GM12878 (cell line): ENCODE results near the gene CRAMP1. TPM values are rescaled to one million over a fixed set of nuclear protein-coding genes. Genes with fewer than 3 reads are reported as not detected.

Source experiments
- ATAC-seq: fragments of 200-7000 bp; cut with Tn5 transposase; 3 replicates; pipeline ENCODE4 v1.9.1; 2020; ENCODE audit warnings: mild to moderate bottlenecking, moderate library complexity
- BruUV-seq: library from RNA; stranded (reverse); fragments of 400-500 nt; replicated peaks from 2 replicates; lab custom pipeline; 2021; lab: Mats Ljungman, UMichigan
- CTCF ChIA-PET: fragments of 300-600 bp; sonication (Branson Sonifier 250); formaldehyde crosslinking; extraction: SDS; loops from one replicate; lab custom pipeline; 2021; ENCODE audit warnings: inconsistent platforms; lab: Yijun Ruan, JAX
- POLR2A ChIA-PET: fragments of 350-600 bp; formaldehyde crosslinking; extraction: SDS; loops from one replicate; lab custom pipeline; 2021; ENCODE audit warnings: inconsistent platforms; lab: Charles Lee
- RAD21 ChIA-PET: fragments of 300-600 bp; sonication (Branson Sonifier 250); formaldehyde crosslinking; loops from one replicate; lab custom pipeline; 2023; ENCODE audit warnings: antibody characterized with exemption; ENCODE audit not compliant: unreplicated experiment; lab: Charles Lee
- SMC1A ChIA-PET: fragments of 300-600 bp; sonication (Branson Sonifier 250); formaldehyde crosslinking; loops from one replicate; lab custom pipeline; 2023; ENCODE audit not compliant: unreplicated experiment, uncharacterized antibody; lab: Charles Lee
- DNase-seq: peaks from one replicate; pipeline ENCODE4 v3.0.0-alpha.2; 2011; ENCODE audit warnings: low read depth, low spot score
- FAIRE-seq: peaks from 3 replicates; lab custom pipeline; 2011; peaks lifted over from hg19 to GRCh38; lab: Jason Lieb, UNC
- H2AFZ ChIP-seq: 2 replicates; pipeline ENCODE4 v1.6.0; 2011; ENCODE audit warnings: low read depth, low read length, control low read depth; ENCODE audit not compliant: control insufficient read depth
- H3K27ac ChIP-seq: 2 replicates; pipeline ENCODE4 v1.5.1; 2011; ENCODE audit warnings: control low read depth; ENCODE audit not compliant: control insufficient read depth, insufficient read depth
- H3K27me3 ChIP-seq, 2 experiments: replicated peaks in 1 of 2; 2 replicates each; pipeline versions ENCODE4 v1.6.0 to v1.6.1; 2011; ENCODE audit warnings: low read length in 1 of 2; ENCODE audit not compliant: control insufficient read depth in 2 of 2, insufficient read depth in 2 of 2
- H3K36me3 ChIP-seq, 2 experiments: 2 replicates each; pipeline ENCODE4 v1.5.1; 2011; ENCODE audit warnings: low read length in 1 of 2; ENCODE audit not compliant: control insufficient read depth in 2 of 2, insufficient read depth in 2 of 2
- H3K4me1 ChIP-seq: 2 replicates; pipeline ENCODE4 v1.6.1; 2011; ENCODE audit warnings: mild to moderate bottlenecking, low read length, moderate library complexity, mixed read lengths; ENCODE audit not compliant: control insufficient read depth, insufficient read depth
- H3K4me2 ChIP-seq: 2 replicates; pipeline ENCODE4 v1.6.0; 2011; ENCODE audit warnings: control low read depth; ENCODE audit not compliant: control insufficient read depth, insufficient read depth
- H3K4me3 ChIP-seq: fragments of 200-600 bp; sonication (generic); 2 replicates; pipeline ENCODE4 v1.5.1; 2016
- H3K79me2 ChIP-seq: 2 replicates; pipeline ENCODE4 v1.6.0; 2011; ENCODE audit warnings: low read length; ENCODE audit not compliant: control insufficient read depth, insufficient read depth
- H3K9ac ChIP-seq: 2 replicates; pipeline ENCODE4 v1.8.0; 2011; ENCODE audit warnings: low read length, control low read depth, mixed read lengths; ENCODE audit not compliant: control insufficient read depth, insufficient read depth
- H3K9me3 ChIP-seq: replicated peaks from 3 replicates; pipeline ENCODE4 v1.5.1; 2011; ENCODE audit warnings: mild to moderate bottlenecking, low read length; ENCODE audit not compliant: control insufficient read depth, insufficient read depth
- H4K20me1 ChIP-seq: 2 replicates; pipeline ENCODE4 v1.6.0; 2011; ENCODE audit not compliant: control insufficient read depth, insufficient read depth
- ATF2 ChIP-seq: IDR thresholded peaks from 2 replicates; pipeline ENCODE4 v1.6.1; 2012; ENCODE audit warnings: low read length, inconsistent platforms
- CBFB ChIP-seq: IDR thresholded peaks from 2 replicates; pipeline ENCODE4 v1.6.1; 2016; ENCODE audit warnings: antibody characterized with exemption, low read depth
- CBX5 ChIP-seq: sonication (generic); IDR thresholded peaks from 2 replicates; pipeline ENCODE4 v1.6.1; 2016; ENCODE audit warnings: low read depth, moderate library complexity, mild to moderate bottlenecking, inconsistent platforms
- E2F4 ChIP-seq: IDR thresholded peaks from 2 replicates; pipeline ENCODE4 v1.6.1; 2012; ENCODE audit warnings: low read depth, low read length, improper control_type of control experiment
- IKZF2 ChIP-seq, 2 experiments: fragments of 450-650 bp; IDR thresholded peaks; 2 replicates each; pipeline ENCODE4 v1.6.1; 2017; ENCODE audit warnings: mild to moderate bottlenecking in 2 of 2, moderate library complexity in 2 of 2
- MEF2A ChIP-seq: IDR thresholded peaks from 2 replicates; pipeline ENCODE4 v1.6.1; 2011; ENCODE audit warnings: low read depth, mild to moderate bottlenecking, low read length, moderate library complexity; ENCODE audit not compliant: insufficient read depth
- WGBS: methylation state at CpG from one replicate; pipeline ENCODE4 v1.1.6; 2016; ENCODE audit warnings: low lambda C conversion rate; ENCODE audit not compliant: insufficient replicate concordance, insufficient coverage; ENCODE audit errors: missing lambda C conversion rate; 5-methylcytosine and 5-hydroxymethylcytosine counted together
- in situ Hi-C: fragments of 300-500 bp; cut with MboI; formaldehyde crosslinking; loops from 9 replicates; pipeline ENCODE4 v1.14.3; 2018; ENCODE audit warnings: mixed read lengths
- intact Hi-C: fragments of 100-400 bp; cut with micrococcal nuclease; formaldehyde crosslinking; loops from one replicate; pipeline ENCODE4 v1.14.2; 2022; ENCODE audit not compliant: unreplicated experiment
- polyA plus RNA-seq, 11 experiments: library from polyadenylated mRNA; depleted of rRNA in 4 of 11; unstranded in 6 of 11; stranded (reverse) in 5 of 11; fragments of >200 nt; fragmentation: Nextera tagmentation in 4 of 11; fragmentation: Illumina TruSeq in 1 of 11; extraction: Ambion mirVana in 4 of 11; extraction: Trizol in 1 of 11; gene quantifications; 1 replicate in 1 of 11; 2 replicates in 10 of 11; pipeline versions ENCODE4 v1.2.1 to v1.2.3, GENCODE V29; 2011 to 2016; ENCODE audit warnings: inconsistent platforms in 2 of 11, missing spikeins in 2 of 11, low read depth in 1 of 11
- total RNA-seq, 4 experiments: library from RNA; depleted of rRNA in 3 of 4; stranded (reverse); fragments of >200 nt in 3 of 4; fragmentation: Illumina TruSeq in 1 of 4; extraction: Trizol in 1 of 4; gene quantifications; 2 replicates each; pipeline versions ENCODE4 v1.2.1 to v1.2.3, GENCODE V29; 2013 to 2021

The CRAMP1 gene
- total and polyA plus RNA-seq, 10 of the 15 experiments (the other 5 are each of a cell fraction or from before 2014, with no cell fraction given) = 0.37 to 9.8 (median 3.9) TPM

DNA sequence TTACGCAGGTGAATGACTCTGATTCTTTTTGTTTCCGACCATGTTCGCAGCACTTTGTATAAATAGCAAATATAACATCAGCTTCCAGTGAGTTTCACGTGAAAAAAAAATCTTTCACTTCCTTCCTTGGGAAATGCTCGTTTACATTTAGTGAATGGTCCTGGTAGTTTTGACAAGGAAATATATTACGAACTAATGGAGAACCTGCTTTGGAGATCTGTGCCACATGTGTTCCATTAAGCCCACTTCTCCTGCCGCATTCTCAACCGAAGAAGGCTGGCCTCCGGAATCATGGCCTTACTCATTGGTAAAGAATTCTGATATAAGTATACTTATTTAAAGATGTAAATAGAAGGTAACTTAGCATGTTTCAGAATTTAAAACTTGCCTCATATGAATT lies 3.6 kb downstream of the CRAMP1 start:
- FAIRE-seq (no peak), ATAC-seq (no peak), DNase-seq (no peak)
- Histone ChIP-seq H3K27ac (no peak overlapping the region), H3K36me3 (peaks cover 4 to 5% of the 10 kb centered on the region in 2 experiments; a peak in 2 of 4 replicates), H3K4me3 (no peak overlapping the region), H3K4me1 (peaks cover 28% of the 10 kb centered on the region), H3K27me3 (peaks cover 0 to 4% of the 10 kb centered on the region in 2 experiments; a peak in 1 of 4 replicates), H3K9ac (no peak overlapping the region), H3K79me2 (peaks cover 6% of the 10 kb centered on the region), H3K4me2 (no peak overlapping the region), H2AFZ (no peak overlapping the region), H3K9me3 (no peaks in the 10 kb centered on the region), H4K20me1 (no peaks in the 10 kb centered on the region; the same call in 1 of the 2 replicates)
- ChIA-PET POLR2A (no interaction called here), RAD21 (no interaction called here), CTCF (interaction anchor here (1.1 kb wide), 1 partner anchor 252 kb away, joined by 4 read pairs; no protein-coding TSS in a partner anchor), SMC1A (interaction anchor here (1.0 kb wide), 1 partner anchor 91 kb away, joined by 4 read pairs; no protein-coding TSS in a partner anchor)
- BruUV-seq = no TSS peak
- TF ChIP-seq CBX5 (no peak), CBFB (no peak), IKZF2 (IDR thresholded peaks at IDR 0.05) (no peak), MEF2A (no peak), E2F4 (no peak), ATF2 (no peak)
- WGBS = 92% methylated on average over 9 of the region's 9 CpGs
- in situ Hi-C loops (no loop called here), intact Hi-C loops (no loop called here)
